CD4-positive, CD25-positive, alpha-beta regulatory T cell (primary cell): ENCODE data around the gene GSTA4. TPM values are rescaled to one million over a fixed set of nuclear protein-coding genes. Genes with fewer than 3 reads are reported as not detected.
A peak's percentile ranks its signal among the peaks of the same experiment; 100 is the strongest.
"Not testable (repeated sequence)": the region's sequence is repeated elsewhere in the genome, so short reads cannot be mapped to it uniquely, and the experiment has no call there.

Source experiments
- ATAC-seq, 2 donors: fragments of 150-1000 bp; cut with Tn5 transposase; one replicate each; pipeline ENCODE4 v1.10.0; 2021; ENCODE audit warnings: low read depth in 2 of 2, moderate number of reproducible peaks in 2 of 2, moderate library complexity in 1 of 2
- DNase-seq, 3 donors: peaks; one replicate each; pipeline versions ENCODE4 v3.0.0 to v3.0.0-alpha.2; 2012 to 2022; ENCODE audit warnings: mixed read lengths in 1 of 3
- H3K27ac ChIP-seq: one replicate; pipeline ENCODE4 v1.7.0; 2013; ENCODE audit warnings: mild to moderate bottlenecking, low read length; ENCODE audit not compliant: insufficient read depth, poor library complexity, severe bottlenecking
- H3K27me3 ChIP-seq: one replicate; pipeline ENCODE4 v1.7.0; 2013; ENCODE audit warnings: low read length; ENCODE audit not compliant: control insufficient read depth, insufficient read depth
- H3K36me3 ChIP-seq: one replicate; pipeline ENCODE4 v1.7.0; 2013; ENCODE audit warnings: mild to moderate bottlenecking, low read length, moderate library complexity; ENCODE audit not compliant: control insufficient read depth, insufficient read depth
- H3K4me1 ChIP-seq: 2 replicates; pipeline ENCODE4 v1.7.0; 2013; ENCODE audit warnings: mild to moderate bottlenecking, low read length; ENCODE audit not compliant: insufficient read depth, control insufficient read depth, poor library complexity, severe bottlenecking
- H3K4me3 ChIP-seq: one replicate; pipeline ENCODE4 v1.7.0; 2013; ENCODE audit warnings: low read depth, mild to moderate bottlenecking, low read length, moderate library complexity
- H3K9me3 ChIP-seq, 2 experiments: 1 replicate in 1 of 2; 2 replicates in 1 of 2; pipeline ENCODE4 v1.7.0; 2013; ENCODE audit warnings: low read length in 2 of 2, mild to moderate bottlenecking in 1 of 2, moderate library complexity in 1 of 2; ENCODE audit not compliant: control insufficient read depth in 2 of 2
- H3K27ac Mint-ChIP-seq, 3 donors: one replicate each; pipeline ENCODE4 v1.8.0; 2020 to 2022; ENCODE audit warnings: mild to moderate bottlenecking in 3 of 3, mixed read lengths in 3 of 3, moderate library complexity in 2 of 3
- H3K27me3 Mint-ChIP-seq: one replicate; pipeline ENCODE4 v1.8.0; 2022; ENCODE audit warnings: mild to moderate bottlenecking, mixed read lengths
- H3K36me3 Mint-ChIP-seq: one replicate; pipeline ENCODE4 v1.8.0; 2020; ENCODE audit warnings: mixed read lengths
- H3K4me1 Mint-ChIP-seq, 4 donors: one replicate each; pipeline ENCODE4 v1.8.0; 2020 to 2022; ENCODE audit warnings: mixed read lengths in 4 of 4, mild to moderate bottlenecking in 1 of 4
- H3K4me3 Mint-ChIP-seq, 4 donors: one replicate each; pipeline ENCODE4 v1.8.0; 2020 to 2022; ENCODE audit warnings: mild to moderate bottlenecking in 4 of 4, mixed read lengths in 4 of 4, moderate library complexity in 3 of 4
- H3K9me3 Mint-ChIP-seq, 7 donors: one replicate each; pipeline ENCODE4 v1.8.0; 2020 to 2022; ENCODE audit warnings: mixed read lengths in 7 of 7, mild to moderate bottlenecking in 3 of 7, moderate library complexity in 2 of 7
- polyA plus RNA-seq, 4 donors: library from polyadenylated mRNA; unstranded; fragments of 300-500 nt; fragmentation: Illumina TruSeq; gene quantifications; one replicate each; pipeline ENCODE4 v1.2.3, GENCODE V29; 2021
- total RNA-seq: library from RNA; stranded (reverse); gene quantifications from one replicate; pipeline ENCODE4 v1.2.3, GENCODE V29; 2022

The GSTA4 gene
- total RNA-seq (1.4 TPM), polyA plus RNA-seq (1 to 10 TPM; 1.1 to 4.1 (median 1.2) TPM)

GRCh38 chr6:52995089-52995912 lies at the start of gene GSTA4:
Gene GSTA4, minus strand, starts transcription at chr6:52995284. Its CDS starts 1,041 bp downstream, at chr6:52994243.
- H3K4me1 ChIP-seq, result peaks cover 19% of the 10 kb centered on the region
- H3K4me3 ChIP-seq, result peak within 1 kb of the TSS; percentile 98
- H3K9me3 ChIP-seq, H3K9me3 Mint-ChIP-seq, H3K27me3 ChIP-seq, H3K36me3 ChIP-seq, H3K36me3 Mint-ChIP-seq: not testable (repeated sequence)
- peaks cover 10 to 49% (median 26%) of the 10 kb centered on the region in 4 donors for H3K4me1 Mint-ChIP-seq
- H3K27me3 Mint-ChIP-seq, result peaks cover 24% of the 10 kb centered on the region
- H3K4me3 Mint-ChIP-seq, result peak within 1 kb of the TSS; percentile 88 to 100 (median 97)
- H3K27ac Mint-ChIP-seq, result peak within 1 kb of the TSS; percentile 98 to 100 (median 100)
- H3K27ac ChIP-seq, result peak within 1 kb of the TSS; percentile 95
- peak; percentile 97 for ATAC-seq
- peak; percentile 88 to 95 (median 94) for DNase-seq

GRCh38 chr6:53044572-53044971 lies 49.5 kb upstream of the GSTA4 start:
- H3K36me3 Mint-ChIP-seq, result peaks cover 18% of the 10 kb centered on the region
- no peak overlapping the region for H3K27ac Mint-ChIP-seq
- H3K27me3 Mint-ChIP-seq, result no peaks in the 10 kb centered on the region
- DNase-seq (no peak), ATAC-seq (no peak)
- Histone ChIP-seq H3K36me3 (peaks cover 21% of the 10 kb centered on the region), H3K27me3 (no peaks in the 10 kb centered on the region), H3K4me3 (no peak overlapping the region), H3K27ac (no peak overlapping the region), H3K9me3 (no peaks in the 10 kb centered on the region), H3K4me1 (peaks cover 9% of the 10 kb centered on the region)
- H3K4me3 Mint-ChIP-seq, result no peak overlapping the region
- H3K9me3 Mint-ChIP-seq, result no peaks in the 10 kb centered on the region
- H3K4me1 Mint-ChIP-seq, result peaks cover 12 to 35% (median 26%) of the 10 kb centered on the region in 4 donors

GRCh38 chr6:53044071-53044470 lies 49.0 kb upstream of the GSTA4 start:
- Histone ChIP-seq H3K27me3 (no peaks in the 10 kb centered on the region), H3K27ac (no peak overlapping the region), H3K4me1 (peaks cover 9% of the 10 kb centered on the region), H3K9me3 (no peaks in the 10 kb centered on the region), H3K36me3 (peaks cover 26% of the 10 kb centered on the region), H3K4me3 (no peak overlapping the region)
- Mint-ChIP-seq H3K4me1 (peaks cover 7 to 32% (median 24%) of the 10 kb centered on the region in 4 donors), H3K27ac (no peak overlapping the region), H3K36me3 (peaks cover 24% of the 10 kb centered on the region), H3K4me3 (no peak overlapping the region), H3K9me3 (no peaks in the 10 kb centered on the region), H3K27me3 (no peaks in the 10 kb centered on the region)
- ATAC-seq (no peak), DNase-seq (no peak)

- Mint-ChIP-seq H3K27me3 (no peaks in the 10 kb centered on the region), H3K27ac (no peak overlapping the region), H3K36me3 (peaks cover 28% of the 10 kb centered on the region), H3K4me3 (no peak overlapping the region), H3K4me1 (peaks cover 5 to 28% (median 20%) of the 10 kb centered on the region in 4 donors), H3K9me3 (no peaks in the 10 kb centered on the region)
- Histone ChIP-seq H3K27me3 (no peaks in the 10 kb centered on the region), H3K4me1 (peaks cover 5% of the 10 kb centered on the region), H3K9me3 (no peaks in the 10 kb centered on the region), H3K27ac (no peak overlapping the region), H3K4me3 (no peak overlapping the region), H3K36me3 (peaks cover 31% of the 10 kb centered on the region)
- DNase-seq (no peak), ATAC-seq (no peak)
Measured at GRCh38 chr6:53043581-53043980, 48.5 kb upstream of the GSTA4 start.

GRCh38 chr6:53042112-53042511 lies 47.0 kb upstream of the GSTA4 start:
- H3K4me1 ChIP-seq, result no peaks in the 10 kb centered on the region
- DNase-seq (no peak), ATAC-seq (no peak)
- H3K9me3 Mint-ChIP-seq, result no peaks in the 10 kb centered on the region
- H3K4me3 ChIP-seq, result no peak overlapping the region
- H3K27ac ChIP-seq, result no peak overlapping the region
- no peaks in the 10 kb centered on the region for H3K27me3 ChIP-seq
- peaks cover 0 to 15% (median 12%) of the 10 kb centered on the region in 4 donors for H3K4me1 Mint-ChIP-seq
- H3K36me3 ChIP-seq, result peaks cover 36% of the 10 kb centered on the region
- H3K27ac Mint-ChIP-seq, result no peak overlapping the region
- no peak overlapping the region for H3K4me3 Mint-ChIP-seq
- no peaks in the 10 kb centered on the region for H3K27me3 Mint-ChIP-seq
- H3K9me3 ChIP-seq, result no peaks in the 10 kb centered on the region
- H3K36me3 Mint-ChIP-seq, result peaks cover 29% of the 10 kb centered on the region

GRCh38 chr6:53041356-53041755 lies 46.3 kb upstream of the GSTA4 start:
- Mint-ChIP-seq H3K27ac (no peak overlapping the region), H3K4me1 (peaks cover 0 to 12% (median 8%) of the 10 kb centered on the region in 4 donors), H3K4me3 (no peak overlapping the region), H3K27me3 (no peaks in the 10 kb centered on the region), H3K9me3 (no peaks in the 10 kb centered on the region), H3K36me3 (peaks cover 33% of the 10 kb centered on the region)
- H3K4me3 ChIP-seq, result no peak overlapping the region
- no peak overlapping the region for H3K27ac ChIP-seq
- ATAC-seq (no peak), DNase-seq (no peak)
- H3K36me3 ChIP-seq, result peaks cover 39% of the 10 kb centered on the region
- H3K9me3 ChIP-seq, result no peaks in the 10 kb centered on the region
- H3K4me1 ChIP-seq, result no peaks in the 10 kb centered on the region
- no peaks in the 10 kb centered on the region for H3K27me3 ChIP-seq

GRCh38 chr6:53038596-53038995 lies 43.5 kb upstream of the GSTA4 start:
- Mint-ChIP-seq H3K27me3 (no peaks in the 10 kb centered on the region), H3K9me3 (no peaks in the 10 kb centered on the region), H3K27ac (no peak overlapping the region), H3K36me3 (peaks cover 54% of the 10 kb centered on the region), H3K4me1 (peaks cover 4 to 8% (median 5%) of the 10 kb centered on the region in 4 donors), H3K4me3 (no peak overlapping the region)
- ATAC-seq (no peak), DNase-seq (no peak)
- Histone ChIP-seq H3K4me1 (no peaks in the 10 kb centered on the region), H3K9me3 (no peaks in the 10 kb centered on the region), H3K27ac (no peak overlapping the region), H3K27me3 (no peaks in the 10 kb centered on the region), H3K36me3 (peaks cover 58% of the 10 kb centered on the region), H3K4me3 (no peak overlapping the region)

- peaks cover 59% of the 10 kb centered on the region for H3K36me3 Mint-ChIP-seq
- H3K36me3 ChIP-seq, result peaks cover 60% of the 10 kb centered on the region
Measured at GRCh38 chr6:53038141-53038540, 43.1 kb upstream of the GSTA4 start.

More at GRCh38 chr6:53038141-53038540, 43.1 kb upstream of the GSTA4 start:
- Histone ChIP-seq H3K9me3 (no peaks in the 10 kb centered on the region), H3K27ac (no peak overlapping the region), H3K27me3 (no peaks in the 10 kb centered on the region), H3K4me3 (no peak overlapping the region), H3K4me1 (no peaks in the 10 kb centered on the region)
- no peaks in the 10 kb centered on the region for H3K27me3 Mint-ChIP-seq
- no peak for DNase-seq
- no peak overlapping the region for H3K4me3 Mint-ChIP-seq
- H3K9me3 Mint-ChIP-seq, result no peaks in the 10 kb centered on the region
- H3K27ac Mint-ChIP-seq, result no peak overlapping the region
- no peak for ATAC-seq
- peaks cover 2 to 8% (median 5%) of the 10 kb centered on the region in 4 donors for H3K4me1 Mint-ChIP-seq
